Suprapubic skin (tissue), 4 donors: ENCODE measurements around the gene SLC44A4. TPM values are rescaled to one million over a fixed set of nuclear protein-coding genes. Genes with fewer than 3 reads are reported as not detected.
"Not testable (repeated sequence)": the region's sequence is repeated elsewhere in the genome, so short reads cannot be mapped to it uniquely, and the experiment has no call there.

Source experiments
- DNase-seq, 2 donors: peaks; one replicate each; pipeline ENCODE4 v3.0.0-alpha.2; 2019; ENCODE audit warnings: low spot score in 2 of 2
- H3K27ac ChIP-seq: fragments of 200-600 bp; sonication (generic); one replicate; pipeline ENCODE4 v1.5.1; 2019
- H3K27me3 ChIP-seq: fragments of 200-600 bp; sonication (generic); one replicate; pipeline ENCODE4 v1.5.1; 2019
- H3K36me3 ChIP-seq: fragments of 200-600 bp; sonication (generic); one replicate; pipeline ENCODE4 v1.5.1; 2019
- H3K4me1 ChIP-seq: fragments of 200-600 bp; sonication (generic); one replicate; pipeline ENCODE4 v1.5.1; 2019
- H3K4me3 ChIP-seq: fragments of 200-600 bp; sonication (generic); one replicate; pipeline ENCODE4 v1.5.1; 2019; ENCODE audit warnings: mild to moderate bottlenecking
- H3K9me3 ChIP-seq: fragments of 200-600 bp; sonication (generic); one replicate; pipeline ENCODE4 v1.5.1; 2019
- EP300 ChIP-seq: sonication (generic); formaldehyde crosslinking; IDR thresholded peaks from one replicate; pipeline ENCODE4 v1.6.1; 2017; ENCODE audit warnings: antibody characterized with exemption
- POLR2A ChIP-seq, 2 donors: fragments of 450-650 bp; IDR thresholded peaks; one replicate each; pipeline ENCODE4 v1.6.1; 2017; ENCODE audit warnings: antibody characterized with exemption in 2 of 2, mild to moderate bottlenecking in 2 of 2, moderate library complexity in 2 of 2
- POLR2AphosphoS5 ChIP-seq, 3 donors: sonication (generic); formaldehyde crosslinking; IDR thresholded peaks; one replicate each; pipeline ENCODE4 v1.6.1; 2017; ENCODE audit warnings: antibody characterized with exemption in 3 of 3
- WGBS: methylation state at CpG from one replicate; pipeline ENCODE4 v1.1.5; 2018; 5-methylcytosine and 5-hydroxymethylcytosine counted together
- total RNA-seq, 4 donors: library from RNA; depleted of rRNA; stranded (reverse); fragments of >200 nt; gene quantifications; one replicate each; pipeline ENCODE4 v1.1.0, GENCODE V29; 2016
- TF ChIP-seq, protein P1 (sequence below), 2 donors: fragments of 200-600 bp in 1 of 2; fragments of 450-650 bp in 1 of 2; sonication (generic) in 1 of 2; IDR thresholded peaks; one replicate each; pipeline ENCODE4 v1.5.1; 2016 to 2019; ENCODE audit warnings: antibody characterized with exemption in 2 of 2, mild to moderate bottlenecking in 1 of 2, moderate library complexity in 1 of 2

SLC44A4 gene
- total RNA-seq, 4 donors from 2014 or later: 1.4 to 7.4 (median 4.1) TPM

DNA sequence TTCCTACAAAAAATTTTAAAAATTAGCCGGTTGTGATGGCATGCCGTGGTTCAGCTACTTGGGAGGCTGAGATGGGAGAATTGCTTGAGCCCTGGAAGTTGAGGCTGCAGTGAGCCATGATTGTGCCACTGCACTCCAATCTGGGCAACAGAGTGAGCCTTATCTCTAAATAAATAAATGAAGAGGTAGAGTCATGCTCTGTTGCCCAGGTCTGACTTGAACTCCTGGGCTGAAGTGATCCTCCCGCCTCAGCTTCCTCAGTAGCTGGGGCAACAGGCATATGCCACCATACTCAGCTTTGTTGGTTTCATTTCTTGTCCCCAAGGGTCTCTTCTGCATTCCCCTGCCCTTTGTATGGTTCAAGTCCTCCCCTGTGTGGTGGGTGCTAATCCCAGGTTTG is 34.3 kb downstream of the SLC44A4 start:
- Histone ChIP-seq H3K9me3 (no peaks in the 10 kb centered on the region), H3K27me3 (no peaks in the 10 kb centered on the region), H3K4me1 (no peaks in the 10 kb centered on the region), H3K4me3 (no peak overlapping the region), H3K27ac (no peak overlapping the region), H3K36me3 (peaks cover 16% of the 10 kb centered on the region)
- TF ChIP-seq, protein P1, sequence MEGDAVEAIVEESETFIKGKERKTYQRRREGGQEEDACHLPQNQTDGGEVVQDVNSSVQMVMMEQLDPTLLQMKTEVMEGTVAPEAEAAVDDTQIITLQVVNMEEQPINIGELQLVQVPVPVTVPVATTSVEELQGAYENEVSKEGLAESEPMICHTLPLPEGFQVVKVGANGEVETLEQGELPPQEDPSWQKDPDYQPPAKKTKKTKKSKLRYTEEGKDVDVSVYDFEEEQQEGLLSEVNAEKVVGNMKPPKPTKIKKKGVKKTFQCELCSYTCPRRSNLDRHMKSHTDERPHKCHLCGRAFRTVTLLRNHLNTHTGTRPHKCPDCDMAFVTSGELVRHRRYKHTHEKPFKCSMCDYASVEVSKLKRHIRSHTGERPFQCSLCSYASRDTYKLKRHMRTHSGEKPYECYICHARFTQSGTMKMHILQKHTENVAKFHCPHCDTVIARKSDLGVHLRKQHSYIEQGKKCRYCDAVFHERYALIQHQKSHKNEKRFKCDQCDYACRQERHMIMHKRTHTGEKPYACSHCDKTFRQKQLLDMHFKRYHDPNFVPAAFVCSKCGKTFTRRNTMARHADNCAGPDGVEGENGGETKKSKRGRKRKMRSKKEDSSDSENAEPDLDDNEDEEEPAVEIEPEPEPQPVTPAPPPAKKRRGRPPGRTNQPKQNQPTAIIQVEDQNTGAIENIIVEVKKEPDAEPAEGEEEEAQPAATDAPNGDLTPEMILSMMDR (IDR thresholded peaks at IDR 0.05): no peak
- TF ChIP-seq EP300: no peak
- TF ChIP-seq POLR2AphosphoS5 (IDR thresholded peaks at IDR 0.05): no peak
- no peak for TF ChIP-seq POLR2A (IDR thresholded peaks at IDR 0.05)
- 98% methylated on average over 3 of the region's 3 CpGs for WGBS
- DNase-seq: no peak

DNA sequence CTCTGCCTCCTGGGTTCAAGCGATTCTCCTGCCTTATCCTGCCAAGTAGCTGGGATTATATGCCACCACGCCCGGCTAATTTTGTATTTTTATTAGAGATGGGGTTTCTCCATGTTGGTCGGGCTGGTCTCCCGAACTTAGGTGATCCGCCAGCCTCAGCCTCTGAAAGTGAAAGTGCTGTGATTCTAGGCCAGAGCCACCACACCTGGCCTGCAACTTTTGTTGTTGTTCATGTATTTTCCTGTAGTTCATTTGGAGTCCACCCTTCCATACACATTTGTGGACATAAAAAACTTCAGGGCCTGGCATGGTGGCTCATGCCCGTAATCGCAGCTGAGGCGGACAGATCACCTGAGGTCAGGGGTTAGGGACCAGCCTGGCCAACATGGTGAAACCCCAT is 36.7 kb downstream of the SLC44A4 start:
- peaks cover 40% of the 10 kb centered on the region for H3K36me3 ChIP-seq
- H3K4me3 ChIP-seq: no peak overlapping the region
- DNase-seq: no peak
- 73% methylated on average over 9 of the region's 9 CpGs for WGBS
- H3K9me3 ChIP-seq: no peaks in the 10 kb centered on the region
- no peaks in the 10 kb centered on the region for H3K27me3 ChIP-seq
- TF ChIP-seq, protein P1 (IDR thresholded peaks at IDR 0.05): no peak
- no peak for TF ChIP-seq POLR2AphosphoS5 (IDR thresholded peaks at IDR 0.05)
- TF ChIP-seq POLR2A (IDR thresholded peaks at IDR 0.05): no peak
- TF ChIP-seq EP300: no peak
- H3K27ac ChIP-seq: no peak overlapping the region
- peaks cover 18% of the 10 kb centered on the region for H3K4me1 ChIP-seq

DNA sequence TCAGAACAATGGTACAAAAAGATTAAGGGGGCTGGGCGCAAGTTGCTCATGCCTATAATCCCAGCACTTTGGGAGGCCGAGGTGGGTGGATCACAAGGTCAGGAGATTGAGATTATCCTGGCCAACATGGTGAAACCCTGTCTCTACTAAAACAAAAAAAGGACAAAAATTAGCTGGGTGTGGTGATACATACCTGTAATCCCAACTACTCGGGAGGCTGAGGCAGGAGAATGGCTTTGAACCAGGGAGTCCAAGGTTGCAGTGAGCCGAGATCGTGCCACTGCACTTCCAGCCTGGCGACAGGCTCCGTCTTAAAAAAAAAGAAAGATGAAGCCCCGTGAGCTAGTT is 39.0 kb downstream of the SLC44A4 start:
- H3K27me3 ChIP-seq, H3K9me3 ChIP-seq, H3K27ac ChIP-seq, H3K4me3 ChIP-seq, DNase-seq: not testable (repeated sequence)
- 82% methylated on average over 8 of the region's 8 CpGs for WGBS
- Histone ChIP-seq H3K36me3 (peaks cover 41% of the 10 kb centered on the region), H3K4me1 (peaks cover 38% of the 10 kb centered on the region)

DNA sequence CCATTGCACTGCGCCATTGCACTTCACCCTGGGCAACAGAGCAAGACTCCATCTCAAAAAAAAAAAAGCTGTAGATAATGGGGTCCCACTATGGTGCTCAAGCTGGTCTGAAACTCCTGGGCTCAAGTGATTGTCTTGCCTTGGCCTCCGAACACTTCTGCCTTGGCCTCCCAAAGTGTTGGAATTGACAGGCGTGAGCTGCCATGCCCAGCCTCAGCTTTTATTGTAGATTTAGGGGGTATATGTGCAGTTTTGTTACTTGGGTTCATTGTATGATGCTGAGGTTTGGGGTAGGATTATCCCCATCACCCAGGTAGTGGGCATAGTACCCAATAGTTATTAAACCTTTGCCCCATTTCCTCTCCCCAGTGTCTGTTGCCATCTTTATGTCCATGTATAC is 39.8 kb downstream of the SLC44A4 start:
- Histone ChIP-seq H3K36me3 (peaks cover 41% of the 10 kb centered on the region), H3K9me3 (no peaks in the 10 kb centered on the region), H3K4me1 (peaks cover 42% of the 10 kb centered on the region), H3K27ac (no peak overlapping the region), H3K4me3 (no peak overlapping the region), H3K27me3 (no peaks in the 10 kb centered on the region)
- no peak for DNase-seq
- TF ChIP-seq POLR2AphosphoS5 (IDR thresholded peaks at IDR 0.05) (no peak), EP300 (no peak), POLR2A (IDR thresholded peaks at IDR 0.05) (no peak)
- TF ChIP-seq, protein P1 (IDR thresholded peaks at IDR 0.05): no peak
- WGBS: 93% methylated on average over 3 of the region's 3 CpGs

DNA sequence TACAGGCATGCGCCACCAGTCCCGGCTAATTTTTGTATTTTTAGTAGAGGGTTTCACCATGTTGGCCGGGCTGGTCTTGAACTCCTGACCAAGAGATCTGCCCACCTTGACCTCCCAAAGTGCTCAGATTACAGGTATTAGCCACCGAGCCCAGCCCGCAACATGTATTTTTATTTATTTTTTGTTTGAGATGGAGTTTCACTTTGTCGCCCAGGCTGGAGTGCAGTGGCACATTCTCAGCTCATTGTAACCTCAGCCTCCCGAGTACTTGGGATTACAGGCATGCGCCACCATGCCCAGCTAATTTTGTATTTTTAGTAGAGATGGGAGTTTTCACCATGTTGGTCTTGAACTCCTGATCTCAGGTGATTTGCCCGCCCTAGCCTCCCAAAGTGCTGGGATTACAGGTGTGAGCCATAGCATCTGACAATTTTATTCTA is 40.7 kb downstream of the SLC44A4 start:
- Histone ChIP-seq H3K4me1 (peaks cover 46% of the 10 kb centered on the region), H3K36me3 (peaks cover 41% of the 10 kb centered on the region)
- H3K27me3 ChIP-seq, H3K27ac ChIP-seq, H3K9me3 ChIP-seq, H3K4me3 ChIP-seq, DNase-seq: not testable (repeated sequence)
- 88% methylated on average over 9 of the region's 9 CpGs for WGBS

DNA sequence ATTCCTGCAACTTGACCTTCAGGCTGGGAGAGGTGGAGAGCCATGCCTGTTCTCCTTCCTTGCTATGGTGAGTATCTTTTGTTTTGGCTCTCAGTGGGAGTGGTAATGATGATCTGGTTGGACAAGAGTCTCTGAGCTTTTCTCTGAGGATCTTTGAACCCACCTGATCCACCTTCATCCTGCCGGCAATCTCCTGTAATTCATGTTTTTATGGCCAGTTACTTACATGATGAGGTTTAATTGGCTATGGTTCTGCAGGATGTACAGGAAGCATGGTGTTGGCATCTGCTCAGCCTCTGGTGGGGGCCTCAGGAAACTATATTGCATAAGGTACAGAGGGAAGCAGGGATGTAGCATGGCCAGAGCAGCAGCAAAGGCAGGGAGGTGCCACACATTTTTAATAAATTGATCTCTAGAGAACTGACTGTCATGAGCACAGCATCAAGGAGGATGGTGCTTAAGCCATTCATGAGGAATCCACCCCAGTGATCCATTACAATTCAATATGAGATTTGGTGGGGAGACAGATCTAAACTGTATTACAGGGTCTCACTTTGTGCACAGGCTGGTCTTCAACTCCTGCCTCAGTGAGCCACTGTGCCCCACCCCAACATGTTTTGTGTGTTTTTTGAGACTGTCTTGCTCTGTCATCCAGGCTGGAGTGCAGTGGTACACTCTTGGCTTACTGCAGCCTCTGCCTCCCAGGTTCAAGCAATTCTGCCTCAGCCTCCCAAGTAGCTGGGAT is 41.3 kb downstream of the SLC44A4 start:
- Histone ChIP-seq H3K9me3 (no peaks in the 10 kb centered on the region), H3K4me3 (peak overlapping the region; percentile 81), H3K4me1 (peaks cover 52% of the 10 kb centered on the region), H3K27me3 (no peaks in the 10 kb centered on the region), H3K36me3 (peaks cover 41% of the 10 kb centered on the region), H3K27ac (peak overlapping the region; percentile 49)
- no peak for DNase-seq
- WGBS: 45% methylated on average over 1 of the region's 1 CpG
- TF ChIP-seq, protein P1 (IDR thresholded peaks at IDR 0.05): no peak
- TF ChIP-seq EP300: no peak
- TF ChIP-seq POLR2AphosphoS5 (IDR thresholded peaks at IDR 0.05): no peak
- TF ChIP-seq POLR2A (IDR thresholded peaks at IDR 0.05): no peak
